Spinal cord (tissue), 10 donors: ENCODE measurements around the gene SNX8. TPM values are rescaled to one million over a fixed set of nuclear protein-coding genes. Genes with fewer than 3 reads are reported as not detected.

Experiments used
- DNase-seq, 6 donors: peaks; one replicate each; pipeline versions ENCODE4 v3.0.0 to v3.0.0-alpha.2; 2013 to 2015; ENCODE audit warnings: low spot score in 6 of 6, low read depth in 4 of 6
- H3K27ac ChIP-seq: one replicate; pipeline ENCODE4 v1.5.1; 2013; ENCODE audit warnings: low read depth, low read length, control low read depth
- H3K27me3 ChIP-seq: one replicate; pipeline ENCODE4 v1.6.1; 2013; ENCODE audit warnings: low read length; ENCODE audit not compliant: control insufficient read depth, insufficient read depth
- H3K36me3 ChIP-seq: one replicate; pipeline ENCODE4 v1.6.1; 2013; ENCODE audit warnings: low read length; ENCODE audit not compliant: control insufficient read depth, insufficient read depth
- H3K4me1 ChIP-seq: one replicate; pipeline ENCODE4 v1.6.1; 2013; ENCODE audit warnings: low read length; ENCODE audit not compliant: control insufficient read depth, insufficient read depth
- H3K4me3 ChIP-seq: one replicate; pipeline ENCODE4 v1.5.1; 2013; ENCODE audit warnings: low read depth, low read length, control low read depth
- H3K9me3 ChIP-seq: one replicate; pipeline ENCODE4 v1.6.1; 2013; ENCODE audit warnings: low read length; ENCODE audit not compliant: control insufficient read depth, insufficient read depth
- WGBS: methylation state at CpG from one replicate; pipeline ENCODE4 v1.1.5; 2013; ENCODE audit warnings: missing lambda C conversion rate; ENCODE audit not compliant: insufficient coverage; 5-methylcytosine and 5-hydroxymethylcytosine counted together
- polyA plus RNA-seq, 2 donors: library from polyadenylated mRNA; unstranded; fragments of 120-200 nt; gene quantifications; one replicate each; pipeline ENCODE4 v1.2.1, GENCODE V29; 2013; ENCODE audit not compliant: insufficient read length in 2 of 2
- total RNA-seq, 2 donors: library from RNA; depleted of rRNA in 1 of 2; stranded (reverse); fragments of 120-200 nt in 1 of 2; fragments of >200 nt in 1 of 2; gene quantifications; one replicate each; pipeline versions ENCODE4 v1.2.3 to v1.2.4, GENCODE V29; 2013 to 2014
- donor health status: healthy.

The SNX8 gene
- total and polyA plus RNA-seq, 4 donors = 12.2 to 36.9 (median 23.9) TPM

GRCh38 chr7:2283074-2283473 is 31.2 kb downstream of the SNX8 start:
- Histone ChIP-seq H3K36me3 (peaks cover 6% of the 10 kb centered on the region), H3K9me3 (no peaks in the 10 kb centered on the region), H3K4me3 (no peak overlapping the region), H3K4me1 (peaks cover 17% of the 10 kb centered on the region), H3K27me3 (no peaks in the 10 kb centered on the region), H3K27ac (no peak overlapping the region)
- WGBS = 90% methylated on average over 16 of the region's 20 CpGs
- no peak for DNase-seq

- Histone ChIP-seq H3K4me3 (no peak overlapping the region), H3K9me3 (no peaks in the 10 kb centered on the region), H3K27me3 (no peaks in the 10 kb centered on the region), H3K36me3 (peaks cover 14% of the 10 kb centered on the region), H3K27ac (peak overlapping the region; percentile 57), H3K4me1 (peaks cover 17% of the 10 kb centered on the region)
- 78% methylated on average over 12 of the region's 14 CpGs for WGBS
- DNase-seq = no peak
Measured at GRCh38 chr7:2282185-2282751, 32.0 kb downstream of the SNX8 start.

- H3K4me1 ChIP-seq = peaks cover 17% of the 10 kb centered on the region
- 28% methylated on average over 9 of the region's 9 CpGs for WGBS
- DNase-seq = peak in 4 of 6 donors; percentile 33 to 73 (median 51)
- no peak overlapping the region for H3K4me3 ChIP-seq
- no peaks in the 10 kb centered on the region for H3K27me3 ChIP-seq
- peak overlapping the region; percentile 57 for H3K27ac ChIP-seq
- peaks cover 20% of the 10 kb centered on the region for H3K36me3 ChIP-seq
- H3K9me3 ChIP-seq = no peaks in the 10 kb centered on the region
Measured at GRCh38 chr7:2281541-2281940, 32.7 kb downstream of the SNX8 start.

- 100% methylated on average over 1 of the region's 2 CpGs for WGBS
- Histone ChIP-seq H3K36me3 (peaks cover 27% of the 10 kb centered on the region), H3K9me3 (no peaks in the 10 kb centered on the region), H3K4me1 (peaks cover 17% of the 10 kb centered on the region), H3K27ac (no peak overlapping the region), H3K4me3 (no peak overlapping the region), H3K27me3 (no peaks in the 10 kb centered on the region)
- DNase-seq = no peak
Measured at GRCh38 chr7:2280424-2280823, 33.8 kb downstream of the SNX8 start.

- H3K4me3 ChIP-seq = no peak overlapping the region
- DNase-seq = peak in 1 of 6 donors; percentile 50
- H3K4me1 ChIP-seq = peaks cover 17% of the 10 kb centered on the region
- no CpG with 5 or more reads among the region's 4 CpGs for WGBS
- H3K27ac ChIP-seq = peak overlapping the region; percentile 10
- no peaks in the 10 kb centered on the region for H3K27me3 ChIP-seq
- H3K9me3 ChIP-seq = no peaks in the 10 kb centered on the region
- H3K36me3 ChIP-seq = peaks cover 30% of the 10 kb centered on the region
Measured at GRCh38 chr7:2279896-2280295, 34.3 kb downstream of the SNX8 start.

- Histone ChIP-seq H3K4me1 (peaks cover 17% of the 10 kb centered on the region), H3K27me3 (no peaks in the 10 kb centered on the region), H3K4me3 (no peak overlapping the region), H3K27ac (no peak overlapping the region), H3K36me3 (peaks cover 44% of the 10 kb centered on the region), H3K9me3 (no peaks in the 10 kb centered on the region)
- no peak for DNase-seq
- WGBS = 92% methylated on average over 11 of the region's 11 CpGs
Measured at GRCh38 chr7:2278026-2278425, 36.2 kb downstream of the SNX8 start.

- no peak for DNase-seq
- H3K27me3 ChIP-seq = no peaks in the 10 kb centered on the region
Measured at GRCh38 chr7:2276107-2276506, 38.1 kb downstream of the SNX8 start.

GRCh38 chr7:2275101-2275500 is 39.1 kb downstream of the SNX8 start:
- H3K36me3 ChIP-seq = peaks cover 62% of the 10 kb centered on the region
- no peaks in the 10 kb centered on the region for H3K27me3 ChIP-seq
- DNase-seq = no peak
- H3K9me3 ChIP-seq = no peaks in the 10 kb centered on the region
- WGBS = 96% methylated on average over 12 of the region's 18 CpGs
- H3K27ac ChIP-seq = no peak overlapping the region
- no peak overlapping the region for H3K4me3 ChIP-seq
- peaks cover 2% of the 10 kb centered on the region for H3K4me1 ChIP-seq

More at GRCh38 chr7:2276107-2276506, 38.1 kb downstream of the SNX8 start:
- Histone ChIP-seq H3K4me1 (peaks cover 2% of the 10 kb centered on the region), H3K9me3 (no peaks in the 10 kb centered on the region), H3K4me3 (no peak overlapping the region), H3K36me3 (peaks cover 52% of the 10 kb centered on the region), H3K27ac (no peak overlapping the region)
- WGBS = 82% methylated on average over 17 of the region's 18 CpGs

- 86% methylated on average over 7 of the region's 7 CpGs for WGBS
Measured at GRCh38 chr7:2274666-2275065, 39.6 kb downstream of the SNX8 start.

GRCh38 chr7:2273866-2274265 is 40.4 kb downstream of the SNX8 start:
- H3K4me1 ChIP-seq = peaks cover 9% of the 10 kb centered on the region
- WGBS = 96% methylated on average over 18 of the region's 20 CpGs
- H3K27me3 ChIP-seq = no peaks in the 10 kb centered on the region
- no peak overlapping the region for H3K27ac ChIP-seq
- H3K36me3 ChIP-seq = peaks cover 68% of the 10 kb centered on the region
- DNase-seq = no peak
- no peak overlapping the region for H3K4me3 ChIP-seq
- H3K9me3 ChIP-seq = no peaks in the 10 kb centered on the region

More at GRCh38 chr7:2274666-2275065, 39.6 kb downstream of the SNX8 start:
- Histone ChIP-seq H3K9me3 (no peaks in the 10 kb centered on the region), H3K36me3 (peaks cover 66% of the 10 kb centered on the region), H3K27me3 (no peaks in the 10 kb centered on the region), H3K4me1 (peaks cover 6% of the 10 kb centered on the region), H3K27ac (no peak overlapping the region), H3K4me3 (no peak overlapping the region)
- DNase-seq = no peak
